GM12874 (cell line): Measurements from ENCODE around the gene ORC2.

Experiments used
- CTCF ChIP-seq: IDR thresholded peaks from 2 replicates; pipeline ENCODE4 v1.5.1; 2011; ENCODE audit warnings: low read depth, mild to moderate bottlenecking, control low read depth, low read length, moderate library complexity; ENCODE audit not compliant: insufficient read depth

Gene ORC2

GRCh38 chr2:200961674-200962073 lies 1.8 kb downstream of the ORC2 start:
- TF ChIP-seq CTCF = no peak

DNA sequence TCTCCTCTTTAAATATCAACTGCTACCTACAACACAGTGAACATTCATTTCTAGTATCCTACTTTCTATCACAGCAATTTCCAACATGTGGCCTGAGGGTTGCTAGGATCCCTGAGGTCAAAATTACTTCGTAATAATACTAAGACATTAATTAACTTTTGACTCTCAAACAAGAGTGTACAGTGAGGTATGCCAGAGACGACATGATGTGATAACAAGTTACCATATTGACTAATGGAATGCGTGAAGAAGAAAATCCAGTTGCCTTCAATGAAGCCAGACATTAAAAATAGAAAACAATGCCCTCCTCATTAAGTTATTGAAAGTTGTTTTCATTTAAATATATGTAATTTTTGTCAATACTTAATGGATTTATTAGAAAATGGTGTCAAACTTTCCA lies 13.1 kb downstream of the ORC2 start:
- TF ChIP-seq CTCF = no peak

GRCh38 chr2:200945395-200945729 lies 18.1 kb downstream of the ORC2 start:
- no peak for TF ChIP-seq CTCF

DNA sequence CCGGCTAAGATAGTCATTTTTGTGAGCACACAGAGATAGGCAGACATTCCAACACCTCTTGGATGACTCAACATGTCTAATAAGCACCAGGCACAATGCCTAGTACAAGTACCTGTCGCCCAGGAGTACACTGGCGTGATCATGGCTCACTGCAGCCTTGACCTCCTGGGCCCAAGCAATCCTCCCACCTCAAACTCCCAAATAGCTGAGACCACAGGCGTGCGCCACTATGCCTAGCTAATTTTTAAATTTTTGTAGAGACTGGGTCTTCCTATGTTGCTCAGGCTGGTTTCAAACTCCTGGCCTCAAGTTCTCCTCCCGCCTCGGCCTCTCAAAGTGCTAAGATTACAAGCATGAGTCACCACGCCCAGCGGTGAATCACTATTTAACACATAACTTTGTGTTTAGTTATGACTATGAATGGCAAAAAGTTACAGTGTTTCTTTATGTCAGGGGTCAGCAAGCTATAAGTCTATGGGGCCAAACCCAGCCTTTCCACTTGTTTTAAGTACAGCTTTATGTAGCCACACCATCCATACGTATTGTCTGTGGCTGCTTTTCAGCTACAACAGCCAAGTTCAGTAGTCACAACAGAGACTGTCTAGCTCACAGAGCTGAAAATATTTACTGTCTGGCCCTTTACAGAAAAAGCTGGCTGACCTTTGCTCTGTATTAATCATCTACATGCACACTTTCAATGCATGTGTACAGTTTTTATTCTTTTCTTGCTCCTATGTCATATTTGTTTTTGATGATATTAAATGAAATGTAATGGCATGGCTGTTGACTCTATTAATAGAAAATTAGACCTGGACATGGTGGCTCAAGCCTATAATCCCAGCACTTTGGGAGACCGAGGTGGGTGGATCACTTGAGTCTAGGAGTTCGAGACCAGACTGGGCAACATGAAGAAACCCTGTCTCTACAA lies 18.7 kb downstream of the ORC2 start:
- TF ChIP-seq CTCF = no peak

DNA sequence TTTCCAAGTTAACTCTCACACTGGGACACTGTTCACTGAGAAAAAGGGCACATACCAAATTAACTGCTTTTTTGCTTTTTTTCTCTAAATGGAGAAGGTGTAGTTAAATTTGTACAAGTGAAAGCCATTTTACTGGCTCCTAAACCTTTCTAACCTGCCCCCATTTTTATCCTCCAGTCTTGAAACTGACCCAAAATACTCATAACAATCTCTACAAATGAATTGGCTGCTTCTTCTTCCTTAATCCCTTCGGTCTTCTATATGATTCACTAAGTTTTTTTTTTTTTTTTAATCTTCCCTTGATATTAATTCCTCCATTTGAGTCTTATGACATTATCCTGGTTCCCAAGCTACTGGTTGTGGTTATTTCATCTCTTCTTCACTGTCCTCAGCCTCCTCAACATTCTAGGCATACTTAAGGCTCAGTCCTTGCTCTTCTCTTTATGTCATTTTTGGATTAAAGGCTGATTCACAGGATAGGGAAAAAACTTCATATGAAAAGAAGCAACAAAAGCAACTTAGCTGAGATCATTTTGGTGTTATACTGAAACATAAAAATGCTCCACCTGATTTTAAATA lies 19.8 kb downstream of the ORC2 start:
- no peak for TF ChIP-seq CTCF

DNA sequence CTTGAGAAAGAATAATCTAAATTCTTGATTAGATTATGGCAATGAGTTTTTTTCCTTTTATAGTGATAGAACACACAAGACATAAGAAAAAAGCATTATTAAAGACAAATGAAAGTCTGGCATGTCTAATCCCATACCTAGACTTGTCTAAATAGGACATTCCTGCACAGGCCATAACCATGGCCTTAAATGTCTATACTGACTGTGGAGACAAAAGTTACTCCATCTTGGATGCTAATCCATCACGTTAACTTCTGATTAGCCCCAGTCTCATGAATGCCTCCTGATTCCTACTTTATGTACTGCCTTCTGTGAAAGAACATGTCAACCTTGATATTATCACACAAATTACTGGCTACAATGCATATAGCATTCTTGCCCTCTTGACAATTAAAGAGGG lies 23.6 kb downstream of the ORC2 start:
- no peak for TF ChIP-seq CTCF

DNA sequence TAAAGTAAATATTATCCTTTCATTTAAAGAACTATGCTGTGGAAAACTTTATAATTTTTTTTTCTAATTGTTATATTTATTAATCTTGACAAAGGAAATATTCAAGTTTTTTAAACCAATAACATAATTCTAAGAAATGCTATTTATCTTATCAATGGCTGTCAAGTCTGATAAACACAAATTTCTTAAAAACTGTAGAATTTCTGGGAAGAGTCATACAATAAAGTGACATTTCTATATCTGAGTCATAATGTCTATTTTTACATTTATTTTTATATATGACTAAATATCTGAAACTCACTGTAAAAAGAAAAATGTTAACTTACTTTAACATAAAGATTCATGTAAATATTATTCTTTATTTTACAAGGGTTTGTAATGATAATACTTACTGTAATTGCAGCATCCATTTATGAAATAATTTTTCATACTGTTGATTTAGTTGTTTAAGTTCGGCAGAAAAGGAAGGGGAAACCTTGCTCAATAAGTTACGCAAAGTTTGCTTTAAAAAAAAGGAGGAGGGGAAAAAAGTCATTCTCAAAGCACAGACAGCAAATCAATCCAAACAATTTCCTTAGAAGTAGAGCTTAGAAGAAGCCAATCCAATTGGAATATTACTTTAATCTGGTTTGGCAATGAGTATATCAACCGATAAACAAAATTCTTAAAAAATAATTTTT lies 32.4 kb downstream of the ORC2 start:
- TF ChIP-seq CTCF = no peak
